Stomach (tissue), 19 donors: Measurements from ENCODE around the gene ZNF648. TPM values are rescaled to one million over a fixed set of nuclear protein-coding genes. Genes with fewer than 3 reads are reported as not detected.

Source experiments
- DNase-seq, 2 donors: peaks; one replicate each; pipeline versions ENCODE4 v3.0.0 to v3.0.0-alpha.2; 2013 to 2019
- H3K27ac ChIP-seq, 5 donors: fragments of 200-600 bp in 4 of 5; sonication (generic) in 4 of 5; one replicate each; pipeline ENCODE4 v1.5.1; 2013 to 2019; ENCODE audit warnings: mild to moderate bottlenecking in 1 of 5, moderate library complexity in 1 of 5
- H3K27me3 ChIP-seq, 3 donors: fragments of 200-600 bp; sonication (generic); one replicate each; pipeline ENCODE4 v1.5.1; 2017 to 2019; ENCODE audit warnings: mixed run types in 1 of 3
- H3K36me3 ChIP-seq, 4 donors: fragments of 200-600 bp; sonication (generic); 1 replicate in 3 of 4; 2 replicates in 1 of 4; pipeline ENCODE4 v1.5.1; 2016 to 2019
- H3K4me1 ChIP-seq, 4 donors: fragments of 200-600 bp; sonication (generic); one replicate each; pipeline ENCODE4 v1.5.1; 2016 to 2019
- H3K4me3 ChIP-seq, 4 donors: fragments of 200-600 bp; sonication (generic) in 3 of 4; one replicate each; pipeline ENCODE4 v1.5.1; 2016 to 2019; ENCODE audit warnings: mild to moderate bottlenecking in 1 of 4
- H3K9me3 ChIP-seq, 4 donors: fragments of 200-600 bp; sonication (generic); one replicate each; pipeline ENCODE4 v1.5.1; 2016 to 2019
- CTCF ChIP-seq, 7 experiments: fragments of 450-650 bp in 4 of 7; fragments of 200-600 bp in 3 of 7; sonication (generic) in 3 of 7; IDR thresholded peaks; one replicate each; pipeline ENCODE4 v1.5.1; 2016 to 2019; ENCODE audit warnings: antibody characterized with exemption in 7 of 7, control low read depth in 2 of 7, mild to moderate bottlenecking in 1 of 7
- EP300 ChIP-seq: sonication (generic); formaldehyde crosslinking; IDR thresholded peaks from one replicate; pipeline ENCODE4 v1.6.1; 2017; ENCODE audit warnings: antibody characterized with exemption
- POLR2A ChIP-seq, 4 donors: fragments of 450-650 bp; IDR thresholded peaks; one replicate each; pipeline ENCODE4 v1.6.1; 2016; ENCODE audit warnings: antibody characterized with exemption in 4 of 4, control low read depth in 2 of 4, mild to moderate bottlenecking in 1 of 4, moderate library complexity in 1 of 4
- POLR2AphosphoS5 ChIP-seq, 3 donors: sonication (generic); formaldehyde crosslinking; IDR thresholded peaks; one replicate each; pipeline ENCODE4 v1.6.1; 2016; ENCODE audit warnings: antibody characterized with exemption in 3 of 3
- WGBS, 5 donors: extraction: QIAGEN DNeasy Blood & Tissue Kit in 3 of 5; methylation state at CpG; one replicate each; pipeline versions ENCODE4 v1.1.5 to v1.1.7; 2013 to 2018; 5-methylcytosine and 5-hydroxymethylcytosine counted together
- intact Hi-C: fragments of 100-400 bp; cut with DNase I; formaldehyde crosslinking; loops from one replicate; pipeline ENCODE4 v1.15.1; 2023; ENCODE audit warnings: low total_unique reads
- long read RNA-seq, 10 donors: transcript quantifications; one replicate each; lab custom pipeline, GENCODE V29; 2026
- polyA plus RNA-seq, 3 donors: library from polyadenylated mRNA; stranded (reverse); fragments of 200-250 nt; gene quantifications; one replicate each; pipeline ENCODE4 v1.2.3, GENCODE V29; 2013
- total RNA-seq, 5 donors: library from RNA; depleted of rRNA; stranded (reverse); fragments of >200 nt; gene quantifications; one replicate each; pipeline versions ENCODE4 v1.1.0 to v1.2.3, GENCODE V29; 2014 to 2016
- donor health status: healthy with polysubstance abuse.
- donor health status: Bipolar disorder and iron deficiency.
- donor health status: healthy.

ZNF648 gene
- total RNA-seq (1 to 10 TPM in 1 of 5 donors, not detected in 4; 1.7 TPM), polyA plus RNA-seq (under 1 TPM in 2 of 3 donors, not detected in 1; 0.03 to 0.12 TPM)
- long read RNA-seq, donor 1, result 0 reads
- long read RNA-seq, donor 2, result 0 reads
- long read RNA-seq, donor 3, result 0 reads
- long read RNA-seq, donor 4, result 0 reads
- long read RNA-seq, donor 5, result 0 reads
- long read RNA-seq, donor 6, result 0 reads
- long read RNA-seq, donor 7, result 0 reads
- long read RNA-seq, donor 8, result 0 reads
- long read RNA-seq, donor 9, result 0 reads
- long read RNA-seq, donor 10, result 0 reads

GRCh38 chr1:182061594-182061993, at the start of gene ZNF648:
Gene ZNF648 (minus strand): TSS chr1:182061712. CDS start chr1:182058010, 3,702 bp downstream.
- Histone ChIP-seq H3K36me3 (no peaks in the 10 kb centered on the region), H3K27me3 (peaks cover 0 to 32% (median 10%) of the 10 kb centered on the region in 3 donors), H3K9me3 (peaks cover 0 to 4% (median 2%) of the 10 kb centered on the region in 4 donors), H3K4me1 (peaks cover 0 to 7% (median 3%) of the 10 kb centered on the region in 4 donors), H3K27ac (no peak within 1 kb of the TSS), H3K4me3 (no peak within 1 kb of the TSS)
- 33 to 45% (median 41%) methylated on average over 4 of the region's 4 CpGs for WGBS, 5 donors
- TF ChIP-seq POLR2A (IDR thresholded peaks at IDR 0.05), result no peak
- TF ChIP-seq EP300, result no peak
- no peak for TF ChIP-seq CTCF (IDR thresholded peaks at IDR 0.05)
- no peak for TF ChIP-seq POLR2AphosphoS5 (IDR thresholded peaks at IDR 0.05)
- intact Hi-C loops, result no loop called here
- DNase-seq, result no peak

- 78 to 88% (median 84%) methylated on average over 6 of the region's 6 CpGs for WGBS, 5 donors
- H3K36me3 ChIP-seq, result no peaks in the 10 kb centered on the region
- TF ChIP-seq POLR2A (IDR thresholded peaks at IDR 0.05) (no peak), POLR2AphosphoS5 (IDR thresholded peaks at IDR 0.05) (no peak), CTCF (IDR thresholded peaks at IDR 0.05) (no peak)
- no peak overlapping the region for H3K27ac ChIP-seq
- H3K9me3 ChIP-seq, result peaks cover 0 to 11% (median 0%) of the 10 kb centered on the region in 4 donors
- peaks cover 0 to 5% (median 0%) of the 10 kb centered on the region in 3 donors for H3K27me3 ChIP-seq
- no peak overlapping the region for H3K4me3 ChIP-seq
- DNase-seq, result no peak
- H3K4me1 ChIP-seq, result peaks cover 11 to 20% (median 15%) of the 10 kb centered on the region in 4 donors
- intact Hi-C loops, result no loop called here
Observed at GRCh38 chr1:182110635-182111034, 49.1 kb upstream of the ZNF648 start.

GRCh38 chr1:182109771-182110170, 48.3 kb upstream of the ZNF648 start:
- peaks cover 0 to 5% (median 0%) of the 10 kb centered on the region in 3 donors for H3K27me3 ChIP-seq
- no peak overlapping the region for H3K4me3 ChIP-seq
- H3K27ac ChIP-seq, result no peak overlapping the region
- intact Hi-C loops, result no loop called here
- no peak for TF ChIP-seq POLR2A (IDR thresholded peaks at IDR 0.05)
- no peak for TF ChIP-seq POLR2AphosphoS5 (IDR thresholded peaks at IDR 0.05)
- no peak for TF ChIP-seq EP300
- no peak for TF ChIP-seq CTCF (IDR thresholded peaks at IDR 0.05)
- 97 to 100% (median 98%) methylated on average over 3 of the region's 3 CpGs for WGBS, 5 donors
- DNase-seq, result no peak
- peaks cover 0 to 11% (median 0%) of the 10 kb centered on the region in 4 donors for H3K9me3 ChIP-seq
- peaks cover 11 to 18% (median 13%) of the 10 kb centered on the region in 4 donors for H3K4me1 ChIP-seq
- H3K36me3 ChIP-seq, result no peaks in the 10 kb centered on the region

GRCh38 chr1:182107209-182107608, 45.7 kb upstream of the ZNF648 start:
- peaks cover 0 to 11% (median 0%) of the 10 kb centered on the region in 4 donors for H3K9me3 ChIP-seq
- H3K4me3 ChIP-seq, result no peak overlapping the region
- DNase-seq, result no peak
- peaks cover 0 to under 1% (median 0%) of the 10 kb centered on the region in 4 donors for H3K4me1 ChIP-seq
- TF ChIP-seq CTCF (IDR thresholded peaks at IDR 0.05) (no peak), POLR2A (IDR thresholded peaks at IDR 0.05) (no peak), EP300 (no peak), POLR2AphosphoS5 (IDR thresholded peaks at IDR 0.05) (no peak)
- no peaks in the 10 kb centered on the region for H3K36me3 ChIP-seq
- H3K27me3 ChIP-seq, result no peaks in the 10 kb centered on the region
- 86 to 94% (median 88%) methylated on average over 2 of the region's 2 CpGs for WGBS, 5 donors
- no peak overlapping the region for H3K27ac ChIP-seq
- intact Hi-C loops, result no loop called here
